DMS153 (cell line): Measurements from ENCODE around the gene EFHD2.
"Not testable (repeated sequence)": the region's sequence is repeated elsewhere in the genome, so short reads cannot be mapped to it uniquely, and the experiment has no call there.

Experiments
- DNase-seq: peaks from one replicate; lab custom pipeline; 2025; lab: John Stamatoyannopoulos, UW

The EFHD2 gene

DNA sequence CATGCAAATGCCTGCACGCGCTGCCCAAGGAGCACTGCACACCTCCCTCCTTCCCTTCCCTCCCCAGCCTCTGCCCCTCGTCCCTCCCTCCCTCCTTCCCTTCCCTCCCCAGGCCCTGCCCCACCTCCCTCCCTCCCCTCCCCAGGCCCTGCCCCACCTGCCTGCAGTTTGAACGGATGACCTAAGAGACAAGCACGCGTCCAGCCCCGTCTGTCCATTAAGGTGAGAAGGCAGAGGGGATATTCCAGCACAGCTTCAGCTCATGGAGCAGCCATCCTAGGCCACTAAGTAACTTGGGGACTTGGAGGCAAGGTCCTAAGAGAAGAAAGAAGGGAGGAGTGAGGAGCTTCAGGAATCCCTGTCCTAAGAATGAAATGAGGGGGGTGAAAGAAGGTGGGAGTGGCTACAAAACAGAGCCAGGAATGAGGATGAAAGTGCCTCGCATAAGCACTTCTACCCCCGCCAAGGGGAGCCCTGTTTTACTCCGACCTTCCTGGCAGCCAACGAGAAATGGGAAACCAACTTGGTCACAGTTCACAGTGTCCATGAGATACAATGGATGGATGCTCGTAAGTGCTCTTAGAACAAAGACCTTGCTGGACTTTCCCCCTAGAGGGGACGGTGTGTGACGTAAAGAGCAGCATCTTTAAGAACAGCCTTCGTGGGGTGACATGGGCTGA is 21.3 kb upstream of the EFHD2 start:
- DNase-seq, result no peak

- DNase-seq, result not testable (repeated sequence)
Observed at GRCh38 chr1:15389828-15390227, 19.9 kb upstream of the EFHD2 start.

DNA sequence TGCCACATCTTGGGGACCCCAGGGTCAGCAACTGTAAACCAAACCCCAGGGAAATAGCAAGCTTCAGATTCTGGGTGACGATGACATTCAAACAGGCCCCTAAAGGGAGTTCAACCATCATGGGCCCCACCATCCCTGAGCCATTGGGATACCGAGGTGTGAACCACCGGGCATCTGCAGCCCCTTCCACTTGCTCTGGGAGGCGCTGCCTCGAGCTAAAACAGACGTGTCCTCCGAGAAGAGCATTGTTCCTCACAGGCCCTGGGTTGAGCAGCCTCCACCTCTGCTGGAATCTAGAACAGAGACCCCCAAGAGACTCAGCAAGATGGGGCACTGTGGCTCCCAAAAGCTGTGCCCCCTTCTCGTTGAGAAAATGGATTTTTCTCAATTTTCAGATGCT is 19.0 kb upstream of the EFHD2 start:
- no peak for DNase-seq

GRCh38 chr1:15391366-15391765 is 18.3 kb upstream of the EFHD2 start:
- DNase-seq, result no peak

DNA sequence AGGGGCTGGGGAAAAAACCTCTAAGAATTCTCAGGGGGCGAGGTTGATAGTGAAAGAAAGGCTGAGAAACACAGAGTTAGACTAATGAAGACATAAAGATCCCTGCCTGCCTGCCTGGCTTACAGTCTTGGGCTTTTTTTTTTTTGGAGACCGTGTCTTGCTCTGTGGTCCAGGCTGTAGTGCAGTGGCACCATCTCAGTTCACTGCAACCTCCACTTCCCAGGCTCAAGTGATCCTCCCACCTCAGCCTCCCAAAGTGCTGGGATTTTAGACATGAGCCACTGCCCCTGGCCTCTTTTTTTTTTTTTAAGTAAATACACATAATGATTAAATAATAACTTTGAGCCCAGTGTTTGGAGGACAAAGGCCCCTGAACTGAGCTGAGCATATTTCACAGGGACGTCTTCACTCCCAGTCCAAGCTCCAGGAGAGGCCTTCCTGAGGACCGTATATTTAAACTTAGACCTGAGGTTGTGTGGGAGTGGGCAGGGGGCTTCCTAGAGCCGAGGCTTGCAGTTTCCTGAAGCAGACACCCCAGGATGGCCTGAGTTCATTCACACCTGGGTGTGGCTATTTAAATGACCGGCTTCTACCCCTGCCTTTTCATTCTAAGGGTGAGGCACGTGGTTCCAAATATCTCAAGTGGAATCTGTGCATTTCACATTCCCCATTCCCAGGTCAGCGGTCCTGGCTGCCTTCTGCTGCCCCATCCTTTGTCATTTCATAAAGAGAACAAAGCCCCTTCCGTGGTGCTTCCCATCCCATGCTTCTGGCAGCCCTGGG is 16.0 kb upstream of the EFHD2 start:
- no peak for DNase-seq

- no peak for DNase-seq
Observed at GRCh38 chr1:15394258-15394690, 15.4 kb upstream of the EFHD2 start.

DNA sequence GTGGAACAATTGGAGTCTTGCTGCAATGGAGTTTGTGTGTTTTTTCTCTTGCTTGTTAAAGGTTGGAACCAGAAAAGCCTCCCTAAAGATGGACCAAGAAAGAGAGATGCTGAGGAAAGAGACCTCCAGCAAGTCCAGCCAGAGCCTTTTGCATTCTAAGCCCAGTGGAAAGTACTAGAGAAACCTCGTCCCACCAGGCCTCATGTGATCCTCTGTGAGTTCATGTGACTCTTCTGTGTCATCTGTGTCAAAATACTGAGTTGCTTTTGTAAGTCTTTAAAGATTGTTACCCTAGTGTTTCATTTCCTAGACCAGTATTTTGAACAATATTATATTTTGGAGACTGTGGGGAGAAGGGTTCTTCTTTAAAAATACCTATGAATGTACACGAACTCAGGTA is 12.5 kb upstream of the EFHD2 start:
- DNase-seq, result no peak

DNA sequence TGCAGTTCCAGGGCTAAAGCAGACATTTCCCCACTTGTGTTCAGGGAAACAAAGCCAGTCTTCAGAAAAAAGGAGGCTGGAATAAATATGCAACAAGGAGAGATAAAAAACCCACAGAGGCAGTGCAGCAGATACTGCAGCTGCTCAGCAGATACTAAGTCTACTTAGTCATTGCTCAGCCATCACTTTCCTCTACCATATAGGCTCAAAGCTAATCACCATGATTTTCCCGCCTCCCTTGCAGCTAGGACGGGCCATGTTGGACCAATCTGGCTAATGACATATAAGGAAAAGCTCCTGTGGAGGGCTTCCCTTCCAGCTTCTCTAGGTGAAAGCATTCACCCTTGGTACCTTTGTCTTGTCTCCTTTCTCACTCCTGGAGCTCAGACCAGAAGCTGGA is 10.0 kb upstream of the EFHD2 start:
- no peak for DNase-seq

DNA sequence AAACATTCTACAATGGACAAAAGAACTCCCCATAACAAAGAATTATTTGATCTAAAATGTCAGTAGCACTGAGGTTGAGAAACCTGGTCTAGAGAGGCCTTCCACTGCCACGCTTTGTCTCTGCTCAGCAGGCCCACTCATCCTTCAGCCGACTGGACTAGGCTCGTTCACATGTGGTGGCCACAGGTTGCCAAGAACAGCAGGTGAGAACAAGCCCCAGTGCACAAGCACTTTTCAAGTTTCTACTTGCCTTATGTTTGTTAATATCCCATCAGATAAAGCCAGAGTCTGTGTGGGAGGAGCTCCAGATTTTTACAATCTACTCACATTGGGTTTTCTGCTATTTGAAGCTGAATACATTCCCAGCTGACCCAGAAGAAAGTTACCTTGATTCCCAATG is 9.1 kb upstream of the EFHD2 start:
- peak; percentile 80 for DNase-seq

GRCh38 chr1:15401391-15402055 is 8.2 kb upstream of the EFHD2 start:
- no peak for DNase-seq

- no peak for DNase-seq
Observed at GRCh38 chr1:15402809-15403450, 6.8 kb upstream of the EFHD2 start.

DNA sequence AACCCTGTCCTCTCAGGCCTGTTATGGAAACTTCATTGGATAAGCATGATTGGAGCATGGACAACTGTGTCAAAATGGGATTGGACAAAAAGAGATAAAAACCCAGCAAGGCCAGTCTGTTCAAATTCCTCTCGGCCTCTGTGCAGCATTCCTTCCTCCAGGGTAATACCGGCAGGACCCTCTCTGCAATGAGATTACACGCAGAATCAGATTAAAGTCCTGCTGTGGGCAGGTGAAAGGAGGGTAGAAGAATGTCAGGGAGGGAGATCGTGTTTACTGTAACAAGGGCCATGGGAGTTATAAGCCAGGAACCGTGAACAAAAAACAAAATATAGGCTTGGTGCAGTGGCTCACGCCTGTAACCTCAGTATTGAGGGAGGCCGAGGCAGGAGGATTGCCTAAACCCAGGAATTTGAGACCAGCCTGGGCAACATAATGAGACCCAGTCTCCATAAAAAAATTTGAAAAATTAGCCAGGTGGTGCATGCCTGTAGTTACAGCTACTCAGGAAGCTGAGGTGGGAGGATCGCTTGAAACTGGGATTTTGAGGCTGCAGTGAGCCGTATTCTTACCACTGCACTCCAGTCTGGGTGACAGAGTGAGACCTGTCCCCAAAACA is 5.6 kb upstream of the EFHD2 start:
- DNase-seq, result no peak

GRCh38 chr1:15405106-15405850 is 4.4 kb upstream of the EFHD2 start:
- no peak for DNase-seq

GRCh38 chr1:15406614-15407559 is 2.8 kb upstream of the EFHD2 start:
- no peak for DNase-seq

DNA sequence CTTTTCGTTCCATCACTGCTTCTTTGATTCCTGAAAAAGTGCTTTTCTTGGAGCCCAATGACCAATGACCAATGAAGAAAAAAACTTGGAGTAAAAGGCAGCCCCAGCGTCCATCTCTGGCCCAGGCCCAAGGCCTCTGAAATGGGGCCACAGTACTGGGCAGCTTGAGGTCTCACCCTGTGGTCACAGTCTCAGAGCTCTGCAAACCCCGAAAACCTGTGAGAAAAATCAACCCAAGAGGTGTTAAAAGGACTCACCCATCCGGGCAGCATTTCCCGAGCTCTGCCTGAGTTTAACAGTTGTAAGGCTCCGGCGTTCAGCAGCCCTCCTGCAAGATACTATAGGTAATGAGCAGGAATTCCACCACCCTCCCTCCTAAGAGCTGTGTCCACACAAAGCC is 2.1 kb upstream of the EFHD2 start:
- DNase-seq, result no peak

DNA sequence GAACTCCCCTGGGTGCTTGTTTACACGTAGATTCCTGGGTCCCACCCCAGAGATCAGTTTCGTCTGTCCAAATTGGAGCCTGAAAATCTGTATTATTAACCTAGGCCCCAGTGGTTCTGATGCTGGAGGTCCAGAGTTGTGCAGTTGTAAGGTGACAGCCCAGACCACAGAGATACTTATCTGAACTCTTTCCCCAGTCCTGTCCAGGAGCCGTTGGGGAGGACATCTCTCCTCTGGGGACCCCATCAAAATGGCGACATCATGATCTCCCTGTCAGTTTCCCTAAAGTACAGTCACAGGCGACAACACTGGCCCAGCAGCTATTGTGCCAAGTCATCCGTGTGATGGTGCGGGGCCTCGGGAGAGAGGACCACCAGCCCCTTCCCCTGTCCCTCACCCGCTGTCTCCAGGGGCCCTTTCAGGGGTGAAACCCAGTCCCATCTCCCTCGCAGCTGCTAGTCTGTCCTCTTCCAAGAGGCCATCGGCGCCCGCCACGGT is 749 bp upstream of the EFHD2 start:
- no peak for DNase-seq

- DNase-seq, result no peak
Observed at GRCh38 chr1:15410223-15410883, 665 bp downstream of the EFHD2 start.

GRCh38 chr1:15410884-15411245 is 1.2 kb downstream of the EFHD2 start:
- no peak for DNase-seq

DNA sequence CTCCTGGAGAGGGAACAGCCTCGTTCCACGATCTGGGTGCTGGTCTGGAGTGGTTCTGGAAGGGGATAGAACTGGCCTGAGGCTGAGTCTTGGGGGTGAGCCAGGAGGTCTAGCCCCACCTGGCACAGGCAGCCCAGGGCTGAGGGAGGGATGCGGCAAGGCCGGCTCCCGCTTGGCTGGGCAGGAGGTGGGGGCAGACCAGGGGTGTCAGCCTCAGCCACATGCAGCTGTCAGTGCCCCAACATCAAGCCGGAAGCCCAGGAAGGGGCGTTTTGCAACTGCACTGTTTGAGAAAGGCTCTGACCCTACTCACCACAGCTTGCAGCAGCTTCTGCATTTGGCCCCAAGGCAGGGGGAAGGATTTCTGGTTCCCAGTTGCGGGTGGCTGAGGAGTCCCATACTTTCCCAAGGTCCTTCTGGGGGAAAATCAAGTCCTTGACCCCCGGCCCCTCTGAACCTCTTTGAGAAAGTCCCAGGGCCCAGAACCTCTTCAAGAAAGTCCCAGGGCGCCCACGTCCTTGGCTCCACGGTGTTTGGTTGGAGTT is 2.0 kb downstream of the EFHD2 start:
- no peak for DNase-seq
